HG03175 (cell line): Measurements from ENCODE around the gene FGF14.

Experiments
- ATAC-seq: cut with Tn5 transposase; IDR thresholded peaks from one replicate; pipeline ENCODE4 v1.9.1; 2021; ENCODE audit warnings: mild to moderate bottlenecking, moderate library complexity; ENCODE audit not compliant: unreplicated experiment

FGF14 gene

DNA sequence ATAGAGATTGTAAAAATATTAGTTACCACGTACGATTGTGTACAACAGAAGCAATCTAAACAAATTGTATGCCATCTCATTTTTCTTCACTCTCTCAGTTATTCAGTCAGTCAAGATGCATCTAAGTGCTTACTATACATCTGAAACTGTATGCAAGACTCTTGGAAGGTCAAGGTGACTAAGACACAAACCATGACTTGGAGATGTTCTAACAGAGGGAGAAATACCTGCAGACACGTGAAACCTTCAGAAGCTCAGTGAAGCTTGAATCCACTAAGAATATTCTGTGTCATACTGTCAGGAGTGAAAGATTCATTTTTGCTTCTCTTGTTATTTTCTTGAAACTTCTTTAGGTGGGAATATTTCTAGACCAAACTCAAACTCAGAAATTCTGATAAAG is 584.0 kb downstream of the FGF14 start:
- ATAC-seq: no peak

GRCh38 chr13:101811881-101812280 is 590.0 kb downstream of the FGF14 start:
- ATAC-seq: no peak

DNA sequence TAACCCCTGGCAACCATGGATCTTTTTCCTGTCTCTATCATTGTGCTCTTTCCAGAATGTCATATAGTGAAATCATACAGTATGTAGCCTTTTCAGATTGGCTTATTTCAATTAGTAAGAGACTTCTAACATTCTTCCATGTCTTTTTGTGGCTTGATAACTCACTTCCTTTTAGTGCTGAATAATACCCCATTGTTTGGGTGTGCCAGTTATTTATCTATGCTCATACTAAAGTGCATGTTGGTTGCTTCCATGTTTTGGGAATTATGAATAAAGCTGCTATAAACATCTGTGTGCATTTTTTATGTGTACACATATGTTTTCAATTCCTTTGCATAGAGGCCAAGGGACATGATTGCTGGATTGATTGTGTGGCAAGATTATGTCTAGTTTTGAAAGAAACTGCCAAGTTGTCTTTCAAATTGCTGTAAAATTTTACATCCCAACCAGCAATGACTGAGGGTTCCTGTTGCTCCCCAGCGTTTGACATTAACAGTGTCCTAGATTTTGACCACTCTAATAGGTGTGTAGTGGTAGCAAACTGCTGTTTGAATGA is 590.5 kb downstream of the FGF14 start:
- ATAC-seq: no peak

DNA sequence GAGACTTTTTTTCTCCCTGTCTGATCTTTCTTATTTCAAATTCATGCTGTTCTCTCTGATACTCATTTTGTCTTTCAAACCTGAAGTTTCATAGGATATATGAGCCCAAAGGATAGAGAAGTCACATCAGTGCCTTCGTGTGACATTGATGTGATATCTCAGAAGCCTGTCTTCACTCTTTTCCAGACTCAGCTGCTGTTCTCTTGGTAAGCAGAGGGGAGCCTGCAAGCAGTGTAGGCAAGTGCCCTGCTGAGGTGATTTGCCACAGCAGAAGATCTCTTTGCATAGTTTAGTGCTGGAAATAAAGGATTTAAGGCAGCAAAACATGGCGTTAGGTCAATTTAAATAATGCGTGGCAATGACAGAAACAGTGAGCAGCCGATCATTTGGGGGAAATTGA is 602.7 kb downstream of the FGF14 start:
- ATAC-seq: no peak

GRCh38 chr13:101798437-101798836 is 603.4 kb downstream of the FGF14 start:
- no peak for ATAC-seq

DNA sequence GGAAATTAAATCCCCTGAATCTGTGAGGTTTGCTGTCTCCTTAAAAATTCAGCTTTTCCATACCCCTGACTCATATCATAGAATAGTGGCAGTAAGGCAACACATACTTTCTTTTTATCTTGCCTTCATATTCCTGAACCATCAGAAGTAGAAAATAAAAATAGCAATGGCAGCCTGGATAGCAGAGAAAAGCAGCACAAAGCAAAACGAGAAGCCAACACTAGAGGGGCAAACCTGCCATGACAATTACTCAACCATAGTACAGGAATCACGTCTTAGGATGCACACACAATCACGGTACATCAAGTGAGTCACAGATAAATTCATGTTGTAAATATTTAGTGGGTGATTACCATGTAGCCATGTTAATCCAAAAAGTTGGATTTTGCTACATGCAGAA is 606.4 kb downstream of the FGF14 start:
- no peak for ATAC-seq

DNA sequence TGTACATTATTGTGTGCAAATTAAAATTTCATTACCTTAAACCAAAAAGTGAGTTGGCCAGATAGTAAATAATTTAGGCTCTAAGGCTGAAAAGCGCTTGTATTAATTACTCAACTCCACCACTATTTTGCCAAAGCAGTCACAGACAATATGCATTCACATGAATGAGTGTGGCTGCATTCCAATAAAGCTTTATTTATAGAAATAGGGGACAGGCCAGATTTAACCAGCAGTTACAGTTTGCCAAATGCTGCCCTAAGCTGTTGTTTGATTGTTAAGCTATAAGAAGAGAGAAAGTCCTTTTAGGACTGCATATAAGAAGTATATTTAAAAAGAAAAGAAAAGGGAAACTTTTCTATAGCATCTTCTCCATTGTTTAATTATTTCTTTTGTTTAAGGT is 606.8 kb downstream of the FGF14 start:
- no peak for ATAC-seq

DNA sequence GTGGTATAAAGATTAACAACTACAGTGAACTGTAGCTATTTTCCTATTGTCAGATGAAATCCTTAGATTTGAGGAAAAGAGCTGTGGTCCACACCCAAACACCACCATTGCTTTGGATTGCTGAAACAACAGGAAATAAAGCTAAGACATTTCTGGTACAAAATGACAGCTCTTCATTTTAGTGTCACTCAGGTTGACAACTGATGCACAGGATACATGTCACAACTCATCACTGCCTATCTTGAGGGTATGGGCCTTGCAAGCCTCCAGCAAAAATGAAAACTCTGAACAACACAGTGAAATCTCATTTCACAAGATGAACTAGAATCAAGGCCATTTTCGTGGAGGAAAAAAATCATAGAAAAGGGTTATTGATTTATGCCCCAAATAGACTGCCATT is 609.7 kb downstream of the FGF14 start:
- no peak for ATAC-seq

DNA sequence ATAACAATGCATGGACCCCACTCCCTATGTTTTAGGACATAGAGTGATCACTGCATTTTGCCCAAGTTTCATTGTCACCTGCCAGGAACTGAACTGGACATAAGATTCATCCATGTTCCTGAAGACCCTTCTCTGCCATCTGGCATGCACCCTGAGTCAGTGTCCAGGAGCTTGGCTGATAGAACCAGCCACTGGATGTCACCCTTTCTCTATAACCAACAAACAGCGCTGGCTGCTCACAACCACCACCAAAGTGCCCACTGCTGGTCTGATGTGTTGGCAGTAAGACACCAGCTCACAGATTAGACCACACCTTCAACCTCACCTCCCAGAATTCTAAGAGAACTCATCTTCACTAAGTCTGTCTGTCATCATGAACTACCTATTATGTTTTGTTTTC is 616.0 kb downstream of the FGF14 start:
- peak; percentile 53 for ATAC-seq

- no peak for ATAC-seq
Measured at GRCh38 chr13:101784313-101784712, 617.5 kb downstream of the FGF14 start.

- no peak for ATAC-seq
Measured at GRCh38 chr13:101783554-101783953, 618.3 kb downstream of the FGF14 start.

- ATAC-seq: no peak
Measured at GRCh38 chr13:101780211-101780610, 621.6 kb downstream of the FGF14 start.

DNA sequence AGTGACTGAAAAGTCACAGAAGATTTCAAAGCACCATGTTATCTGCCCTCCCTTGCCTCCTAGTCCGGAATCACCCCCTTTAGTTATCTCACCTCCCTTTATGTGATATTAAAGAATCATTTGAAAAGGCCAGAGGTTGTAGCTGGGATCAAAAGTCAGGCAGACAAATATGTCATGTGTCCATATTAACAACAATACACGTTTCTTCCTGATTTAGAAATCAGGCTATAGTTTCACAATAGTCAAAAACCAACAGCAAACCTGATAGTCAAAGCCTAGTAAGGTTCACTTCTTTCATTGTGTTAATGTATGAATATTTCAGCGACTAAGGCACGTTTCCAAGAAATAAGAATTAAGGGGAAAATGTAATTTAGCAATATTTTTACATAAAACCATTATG is 622.7 kb downstream of the FGF14 start:
- ATAC-seq: no peak

- no peak for ATAC-seq
Measured at GRCh38 chr13:101775267-101775666, 626.6 kb downstream of the FGF14 start.

DNA sequence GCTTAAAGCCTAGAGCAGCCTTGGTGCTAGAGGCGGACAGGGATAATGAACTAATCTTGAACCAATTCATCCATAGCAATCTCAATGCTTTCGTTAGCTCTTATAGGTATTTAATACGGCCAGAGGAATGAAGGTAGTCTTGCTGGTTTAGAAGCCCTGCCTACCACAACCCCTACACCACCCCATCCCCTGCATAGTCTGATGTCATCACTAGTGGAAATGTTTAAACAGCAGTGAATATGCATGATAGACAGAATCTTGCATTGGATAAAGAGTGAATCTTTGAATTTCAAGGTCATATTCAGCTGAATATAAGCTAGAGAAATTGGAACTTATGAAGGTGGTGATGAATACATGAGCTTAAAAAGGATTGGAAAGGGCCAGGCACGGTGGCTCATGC is 627.5 kb downstream of the FGF14 start:
- no peak for ATAC-seq

DNA sequence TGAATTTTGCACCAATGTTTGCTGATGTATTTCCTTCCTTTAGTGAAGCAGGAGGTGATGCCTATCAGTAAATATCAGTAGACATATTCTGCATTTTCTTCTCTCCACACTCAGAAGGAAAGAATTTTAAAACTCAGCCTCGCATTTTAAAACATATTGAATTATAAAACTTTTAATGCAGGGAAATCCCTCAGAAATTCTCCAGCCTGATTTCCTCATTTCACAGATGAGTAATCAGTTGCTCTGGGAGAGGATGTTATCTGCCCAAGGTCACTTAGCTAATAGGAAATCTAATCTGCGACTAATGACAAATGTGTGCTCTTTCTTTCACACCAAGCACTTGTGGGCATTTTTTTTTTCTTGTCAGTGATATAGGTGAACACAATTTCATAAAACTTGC is 628.8 kb downstream of the FGF14 start:
- no peak for ATAC-seq

DNA sequence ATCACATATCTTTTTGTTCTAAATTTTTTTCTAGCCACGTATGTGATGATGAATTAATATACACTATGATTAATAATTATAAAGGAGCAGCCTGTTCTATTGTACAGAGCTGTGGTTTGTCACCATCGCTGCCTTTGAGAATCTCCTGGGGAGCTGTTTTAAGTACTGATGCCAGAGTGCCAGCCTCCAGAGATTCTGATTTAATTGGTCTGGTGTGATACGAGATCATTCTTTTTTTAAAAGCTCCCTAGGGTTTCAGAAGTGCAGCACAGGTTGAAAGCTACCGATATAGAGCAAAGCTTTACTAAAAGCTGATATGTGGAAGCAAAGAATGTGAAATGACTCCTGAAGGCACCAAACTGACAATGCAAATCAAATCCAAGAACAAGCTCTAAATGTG is 634.7 kb downstream of the FGF14 start:
- no peak for ATAC-seq

GRCh38 chr13:101763191-101763590 is 638.7 kb downstream of the FGF14 start:
- ATAC-seq: no peak

DNA sequence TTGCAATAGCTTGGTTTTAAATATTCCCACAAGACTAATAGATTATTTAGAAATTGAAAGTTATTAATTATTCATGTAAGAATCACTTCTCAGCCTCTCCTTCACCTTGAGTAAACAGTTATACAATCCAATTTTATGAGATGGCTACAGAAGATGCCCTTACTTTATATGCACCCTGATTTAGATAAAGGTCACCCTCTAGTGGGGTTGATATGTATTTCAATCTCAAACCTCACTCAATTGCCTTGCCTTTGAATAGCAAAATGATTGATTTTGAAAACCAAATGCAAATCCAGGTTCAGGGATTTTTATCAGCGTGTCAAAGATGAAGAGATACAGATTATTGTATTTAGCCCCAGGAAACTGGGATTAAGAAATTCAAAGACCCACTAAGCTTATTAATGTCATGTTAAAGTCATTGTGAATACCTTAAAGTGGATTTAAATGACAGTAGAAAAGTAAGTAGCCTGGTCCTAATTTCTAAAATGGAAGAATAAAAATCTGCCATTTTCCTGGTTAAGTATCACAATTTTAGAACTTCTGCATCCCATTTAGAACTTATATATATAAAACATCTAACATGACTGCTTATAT is 644.3 kb downstream of the FGF14 start:
- ATAC-seq: peak; percentile 90

- ATAC-seq: no peak
Measured at GRCh38 chr13:101755228-101755887, 646.5 kb downstream of the FGF14 start.

- ATAC-seq: no peak
Measured at GRCh38 chr13:101752432-101752831, 649.4 kb downstream of the FGF14 start.

GRCh38 chr13:101751488-101751887 is 650.4 kb downstream of the FGF14 start:
- ATAC-seq: peak; percentile 58

DNA sequence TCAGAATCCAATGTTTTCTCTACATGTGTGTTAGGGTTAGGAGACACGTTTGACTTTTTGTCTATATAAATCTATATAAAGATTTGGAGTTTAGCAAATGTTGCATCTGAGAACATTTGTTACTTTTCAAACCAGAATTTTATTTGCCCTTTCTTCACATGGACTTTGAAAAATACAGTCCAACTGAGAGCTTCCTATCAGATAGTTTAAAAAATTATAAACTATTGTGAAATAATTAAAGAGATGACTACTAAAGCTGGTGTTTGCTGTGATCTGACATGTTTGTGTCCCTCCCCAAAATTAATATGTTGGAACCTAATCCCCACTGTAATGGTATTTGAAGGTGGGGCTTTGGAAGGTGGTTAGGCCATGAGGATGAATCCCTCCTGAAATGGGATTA is 652.3 kb downstream of the FGF14 start:
- no peak for ATAC-seq
